Spleen (tissue), 7 donors: Measurements from ENCODE around the gene GLRA2.

Source experiments
- CTCF ChIP-seq, 11 experiments: fragments of 200-600 bp in 7 of 11; fragments of 450-650 bp in 4 of 11; sonication (generic) in 4 of 11; IDR thresholded peaks in 8 of 11; conservative IDR thresholded peaks in 3 of 11; 1 replicate in 7 of 11; 2 replicates in 4 of 11; pipeline versions ENCODE4 v1.4.0 to v1.8.0; 2016 to 2021; ENCODE audit warnings: antibody characterized with exemption in 11 of 11, inconsistent platforms in 4 of 11, mild to moderate bottlenecking in 1 of 11
- POLR2A ChIP-seq, 3 donors: fragments of 450-650 bp; IDR thresholded peaks; one replicate each; pipeline ENCODE4 v1.5.1; 2017; ENCODE audit warnings: antibody characterized with exemption in 3 of 3, mild to moderate bottlenecking in 1 of 3
- POLR2AphosphoS5 ChIP-seq, 3 donors: sonication (generic); formaldehyde crosslinking; IDR thresholded peaks; one replicate each; pipeline ENCODE4 v1.5.1; 2017; ENCODE audit warnings: antibody characterized with exemption in 3 of 3
- donor health status: DM: no; HTN: no; CAD: no; lungs with moderate emphysema.
- donor health status: DM: no; HTN: no; CAD: no.
- donor health status: DM: no; HTN: no; CAD: no.

- TF ChIP-seq CTCF (IDR thresholded peaks at IDR 0.05 in 8 of 11, conservative IDR thresholded peaks at IDR 0.05 in 3 of 11) (peak in 7 of 11 experiments; percentile 14 to 40 (median 33)), POLR2A (IDR thresholded peaks at IDR 0.05) (no peak), POLR2AphosphoS5 (IDR thresholded peaks at IDR 0.05) (no peak)
These were observed 577 bp upstream of the GLRA2 start for GRCh38 chrX:14528629-14529289.
